Measurements from ENCODE around the gene CYB5R2.
"Not testable (repeated sequence)": the region's sequence is repeated elsewhere in the genome, so short reads cannot be mapped to it uniquely, and the experiment has no call there.

CYB5R2 gene

GRCh38 chr11:7670641-7671040 lies 2.7 kb downstream of the CYB5R2 start:
- no peak for TF ChIP-seq CTCF (IDR thresholded peaks at IDR 0.05; ENCODE audit: borderline replicate concordance, insufficient read depth, low read depth, low read length)

GRCh38 chr11:7668911-7669310 lies 4.4 kb downstream of the CYB5R2 start:
- no peak overlapping the region for H3K4me3 ChIP-seq (ENCODE audit: low read depth, low read length)
- no peak for TF ChIP-seq CTCF (IDR thresholded peaks at IDR 0.05; ENCODE audit: borderline replicate concordance, insufficient read depth, low read depth, low read length)

More at GRCh38 chr11:7670641-7671040, 2.7 kb downstream of the CYB5R2 start:
- no peak overlapping the region for H3K4me3 ChIP-seq (ENCODE audit: low read depth, low read length)

- H3K4me3 ChIP-seq (ENCODE audit: low read depth, low read length): no peak overlapping the region
- no peak for TF ChIP-seq CTCF (IDR thresholded peaks at IDR 0.05; ENCODE audit: borderline replicate concordance, insufficient read depth, low read depth, low read length)
Observed at GRCh38 chr11:7668464-7668863, 4.8 kb downstream of the CYB5R2 start.

GRCh38 chr11:7667460-7667859 lies 5.8 kb downstream of the CYB5R2 start:
- TF ChIP-seq CTCF (IDR thresholded peaks at IDR 0.05; ENCODE audit: borderline replicate concordance, insufficient read depth, low read depth, low read length): no peak
- no peak overlapping the region for H3K4me3 ChIP-seq (ENCODE audit: low read depth, low read length)

- TF ChIP-seq CTCF (IDR thresholded peaks at IDR 0.05; ENCODE audit: borderline replicate concordance, insufficient read depth, low read depth, low read length): no peak
- H3K4me3 ChIP-seq (ENCODE audit: low read depth, low read length): no peak overlapping the region
Observed at GRCh38 chr11:7666292-7666866, 6.9 kb downstream of the CYB5R2 start.

GRCh38 chr11:7665473-7666291 lies 7.6 kb downstream of the CYB5R2 start:
- no peak overlapping the region for H3K4me3 ChIP-seq (ENCODE audit: low read depth, low read length)
- TF ChIP-seq CTCF (IDR thresholded peaks at IDR 0.05; ENCODE audit: borderline replicate concordance, insufficient read depth, low read depth, low read length): peak; percentile 95

- H3K4me3 ChIP-seq (ENCODE audit: low read depth, low read length): no peak overlapping the region
- no peak for TF ChIP-seq CTCF (IDR thresholded peaks at IDR 0.05; ENCODE audit: borderline replicate concordance, insufficient read depth, low read depth, low read length)
Observed at GRCh38 chr11:7664867-7665266, 8.4 kb downstream of the CYB5R2 start.

- not testable (repeated sequence) for H3K4me3 ChIP-seq (ENCODE audit: low read depth, low read length)
Observed at GRCh38 chr11:7663531-7663930, 9.8 kb downstream of the CYB5R2 start.
